K562 (cell line): ENCODE measurements around the gene BPIFB2. TPM values are rescaled to one million over a fixed set of nuclear protein-coding genes. Genes with fewer than 3 reads are reported as not detected.

Source experiments
- ATAC-seq: fragments of 200-7000 bp; cut with Tn5 transposase; 3 replicates; pipeline ENCODE4 v1.9.1; 2020; ENCODE audit warnings: moderate library complexity
- BruUV-seq: library from RNA; stranded (reverse); fragments of 400-500 nt; replicated peaks from 2 replicates; lab custom pipeline; 2021; lab: Mats Ljungman, UMichigan
- CTCF ChIA-PET: fragments of 300-600 bp; formaldehyde crosslinking; extraction: SDS; loops from one replicate; lab custom pipeline; 2021; ENCODE audit warnings: low intra/inter-chr PET ratio; lab: Yijun Ruan, JAX
- POLR2A ChIA-PET: fragments of 300-600, 350-650 bp; sonication (Branson Sonifier 250); formaldehyde crosslinking; extraction: SDS; loops from one replicate; lab custom pipeline; 2021; ENCODE audit warnings: antibody characterized with exemption, inconsistent platforms; lab: Yijun Ruan, JAX
- DNase-seq, 4 experiments: peaks; one replicate each; pipeline versions ENCODE4 v3.0.0 to v3.0.0-alpha.2; 2011 to 2018; ENCODE audit warnings: low spot score in 3 of 4, mixed read lengths in 3 of 4; ENCODE audit errors: extremely low read depth in 1 of 4
- FAIRE-seq: peaks from 2 replicates; lab custom pipeline; 2011; peaks lifted over from hg19 to GRCh38; lab: Jason Lieb, UNC
- H2AFZ ChIP-seq: 2 replicates; pipeline ENCODE4 v1.6.0; 2011; ENCODE audit warnings: low read depth, low read length, control low read depth, inconsistent platforms
- H3K27ac ChIP-seq: fragments of 200-600 bp; 3 replicates; pipeline ENCODE4 v1.8.0; 2011; ENCODE audit warnings: low read depth, mild to moderate bottlenecking, control low read depth, inconsistent platforms, low read length, moderate library complexity, mixed read lengths; ENCODE audit errors: extremely low read depth
- H3K27me3 ChIP-seq, 2 experiments: fragments of 300-600 bp in 1 of 2; 2 replicates in 1 of 2; 3 replicates in 1 of 2; pipeline versions ENCODE4 v1.6.0 to v1.8.0; 2011; ENCODE audit warnings: inconsistent platforms in 2 of 2, low read length in 2 of 2, mild to moderate bottlenecking in 1 of 2, mixed read lengths in 1 of 2, moderate library complexity in 1 of 2; ENCODE audit not compliant: control insufficient read depth in 2 of 2, insufficient read depth in 2 of 2
- H3K36me3 ChIP-seq: fragments of 300-600 bp; 3 replicates; pipeline ENCODE4 v1.8.0; 2011; ENCODE audit warnings: mild to moderate bottlenecking, low read length, inconsistent platforms; ENCODE audit not compliant: control insufficient read depth, insufficient read depth
- H3K4me1 ChIP-seq, 2 experiments: fragments of 200-600 bp in 1 of 2; replicated peaks in 1 of 2; 2 replicates in 1 of 2; 3 replicates in 1 of 2; pipeline versions ENCODE4 v1.5.1 to v1.8.0; 2011; ENCODE audit warnings: inconsistent platforms in 2 of 2, low read length in 2 of 2, mild to moderate bottlenecking in 1 of 2, mixed read lengths in 1 of 2, moderate library complexity in 1 of 2; ENCODE audit not compliant: control insufficient read depth in 2 of 2, insufficient read depth in 2 of 2
- H3K4me2 ChIP-seq: 2 replicates; pipeline ENCODE4 v1.6.1; 2011; ENCODE audit warnings: low read length, control low read depth, inconsistent platforms, mixed read lengths; ENCODE audit not compliant: insufficient read depth
- H3K4me3 ChIP-seq: fragments of 200-600 bp; sonication (generic), shearing (Covaris generic); 2 replicates; pipeline ENCODE4 v1.5.1; 2016; ENCODE audit warnings: control low read depth, inconsistent platforms
- H3K79me2 ChIP-seq: fragments of 200-600 bp; 3 replicates; pipeline ENCODE4 v1.8.0; 2011; ENCODE audit warnings: low read length, inconsistent platforms; ENCODE audit not compliant: control insufficient read depth, insufficient read depth
- H3K9ac ChIP-seq, 2 experiments: 2 replicates each; pipeline versions ENCODE4 v1.6.0 to v1.6.1; 2011; ENCODE audit warnings: low read depth in 2 of 2, low read length in 2 of 2, control low read depth in 1 of 2, inconsistent platforms in 1 of 2, mild to moderate bottlenecking in 1 of 2, mixed read lengths in 1 of 2; ENCODE audit not compliant: insufficient read depth in 1 of 2
- H3K9me1 ChIP-seq: one replicate; pipeline ENCODE4 v1.6.0; 2011; ENCODE audit warnings: inconsistent platforms, mild to moderate bottlenecking, low read length, moderate library complexity; ENCODE audit not compliant: control insufficient read depth, insufficient read depth
- H3K9me3 ChIP-seq: replicated peaks from 2 replicates; pipeline ENCODE4 v1.5.1; 2011; ENCODE audit warnings: low read depth, low read length, inconsistent platforms; ENCODE audit not compliant: control insufficient read depth, insufficient read depth
- H4K20me1 ChIP-seq: replicated peaks from 2 replicates; pipeline ENCODE4 v1.6.1; 2011; ENCODE audit warnings: low read length, inconsistent platforms, mixed read lengths; ENCODE audit not compliant: control insufficient read depth, insufficient read depth
- BDP1 ChIP-seq: IDR thresholded peaks from 3 replicates; pipeline ENCODE4 v1.6.1; 2011; ENCODE audit not compliant: insufficient read length, insufficient read depth
- CTBP1 ChIP-seq: fragments of 450-650 bp; IDR thresholded peaks from 2 replicates; pipeline ENCODE4 v1.6.1; 2016; ENCODE audit warnings: borderline replicate concordance
- HDGF ChIP-seq: fragments of 450-650 bp; IDR thresholded peaks from 2 replicates; pipeline ENCODE4 v1.6.1; 2016
- PHF20 ChIP-seq: fragments of 450-650 bp; IDR thresholded peaks from 2 replicates; pipeline ENCODE4 v1.6.1; 2018; ENCODE audit not compliant: partially characterized antibody
- THRAP3 ChIP-seq: fragments of 450-650 bp; IDR thresholded peaks from 2 replicates; pipeline ENCODE4 v1.6.1; 2016; ENCODE audit warnings: mild to moderate bottlenecking, inconsistent platforms, borderline replicate concordance
- ZBTB33 ChIP-seq: sonication (generic); formaldehyde crosslinking; IDR thresholded peaks from 2 replicates; pipeline ENCODE4 v1.8.1; 2023; ENCODE audit warnings: mild to moderate bottlenecking, missing genetic modification reagents
- ZNF165 ChIP-seq: fragments of 250-450 bp; sonication (Bioruptor Pico); IDR thresholded peaks from 2 replicates; pipeline ENCODE4 v1.4.0; 2020; ENCODE audit warnings: borderline replicate concordance
- ZNF280B ChIP-seq: fragments of 250-450 bp; sonication (Bioruptor Pico); IDR thresholded peaks from 2 replicates; pipeline ENCODE4 v1.5.1; 2021; ENCODE audit warnings: mild to moderate bottlenecking
- ZNF282 ChIP-seq: sonication (generic); formaldehyde crosslinking; IDR thresholded peaks from 2 replicates; pipeline ENCODE4 v1.8.1; 2023; ENCODE audit warnings: missing genetic modification reagents
- ZNF41 ChIP-seq: fragments of 250-450 bp; sonication (Bioruptor Pico); conservative IDR thresholded peaks from 2 replicates; pipeline ENCODE4 v1.4.0; 2020; ENCODE audit warnings: mild to moderate bottlenecking
- ZNF717 ChIP-seq: fragments of 250-450 bp; sonication (Bioruptor Pico); IDR thresholded peaks from 2 replicates; pipeline ENCODE4 v1.5.0; 2021
- WGBS: fragments of 100-300 bp; shearing (Covaris generic); methylation state at CpG from one replicate; pipeline ENCODE4 v1.1.6; 2016; ENCODE audit warnings: low coverage, mixed read lengths; ENCODE audit not compliant: insufficient coverage; ENCODE audit errors: missing lambda C conversion rate; 5-methylcytosine and 5-hydroxymethylcytosine counted together
- in situ Hi-C: fragments of 300-500 bp; cut with MboI; formaldehyde crosslinking; loops from 4 replicates; pipeline ENCODE4 v1.15.0; 2018; ENCODE audit warnings: inconsistent platforms, mixed read lengths
- intact Hi-C: fragments of 100-400 bp; cut with micrococcal nuclease; formaldehyde crosslinking; loops from 2 replicates; pipeline ENCODE4 v1.14.2; 2022
- polyA plus RNA-seq, 8 experiments: library from polyadenylated mRNA; depleted of rRNA in 4 of 8; stranded (reverse) in 5 of 8; unstranded in 3 of 8; fragments of >200 nt; fragmentation: Nextera tagmentation in 2 of 8; fragmentation: Illumina TruSeq in 1 of 8; extraction: Ambion mirVana in 2 of 8; extraction: Trizol in 1 of 8; gene quantifications; 2 replicates each; pipeline versions ENCODE4 v1.2.1 to v1.2.3, GENCODE V29; 2011 to 2014; ENCODE audit warnings: inconsistent platforms in 1 of 8, missing spikeins in 1 of 8
- total RNA-seq, 7 experiments: library from RNA; depleted of rRNA in 6 of 7; stranded (reverse); fragments of >200 nt in 6 of 7; fragmentation: Illumina TruSeq in 2 of 7; extraction: Trizol in 2 of 7; gene quantifications; 2 replicates each; pipeline versions ENCODE4 v1.2.1 to v1.2.3, GENCODE V29; 2011 to 2021; ENCODE audit warnings: low replicate concordance in 1 of 7
- TF ChIP-seq, protein P1 (sequence below), 2 experiments: IDR thresholded peaks; 2 replicates each; pipeline ENCODE4 v1.6.1; 2012; ENCODE audit warnings: improper control_type of control experiment in 2 of 2, low read depth in 2 of 2, low read length in 2 of 2, borderline replicate concordance in 1 of 2
- TF ChIP-seq, protein P2 (sequence below): fragments of 450-650 bp; conservative IDR thresholded peaks from 2 replicates; pipeline ENCODE4 v1.6.1; 2016; ENCODE audit warnings: missing genetic modification characterization, low read depth, mild to moderate bottlenecking, control low read depth, missing compliant biosample characterization

BPIFB2 gene
- total and polyA plus RNA-seq, 9 of the 15 experiments (the other 6 are each of a cell fraction or from before 2014, with no cell fraction given), result not detected

GRCh38 chr20:33022289-33022688, 14.8 kb downstream of the BPIFB2 start (continued):
- TF ChIP-seq, protein P1, sequence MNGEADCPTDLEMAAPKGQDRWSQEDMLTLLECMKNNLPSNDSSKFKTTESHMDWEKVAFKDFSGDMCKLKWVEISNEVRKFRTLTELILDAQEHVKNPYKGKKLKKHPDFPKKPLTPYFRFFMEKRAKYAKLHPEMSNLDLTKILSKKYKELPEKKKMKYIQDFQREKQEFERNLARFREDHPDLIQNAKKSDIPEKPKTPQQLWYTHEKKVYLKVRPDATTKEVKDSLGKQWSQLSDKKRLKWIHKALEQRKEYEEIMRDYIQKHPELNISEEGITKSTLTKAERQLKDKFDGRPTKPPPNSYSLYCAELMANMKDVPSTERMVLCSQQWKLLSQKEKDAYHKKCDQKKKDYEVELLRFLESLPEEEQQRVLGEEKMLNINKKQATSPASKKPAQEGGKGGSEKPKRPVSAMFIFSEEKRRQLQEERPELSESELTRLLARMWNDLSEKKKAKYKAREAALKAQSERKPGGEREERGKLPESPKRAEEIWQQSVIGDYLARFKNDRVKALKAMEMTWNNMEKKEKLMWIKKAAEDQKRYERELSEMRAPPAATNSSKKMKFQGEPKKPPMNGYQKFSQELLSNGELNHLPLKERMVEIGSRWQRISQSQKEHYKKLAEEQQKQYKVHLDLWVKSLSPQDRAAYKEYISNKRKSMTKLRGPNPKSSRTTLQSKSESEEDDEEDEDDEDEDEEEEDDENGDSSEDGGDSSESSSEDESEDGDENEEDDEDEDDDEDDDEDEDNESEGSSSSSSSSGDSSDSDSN (IDR thresholded peaks at IDR 0.05; ENCODE audit: borderline replicate concordance in 1 of 2, low read depth in 2 of 2, low read length in 2 of 2), result no peak
- TF ChIP-seq ZNF280B (CRISPR knock-in tag) (no peak), HDGF (no peak), PHF20 (no peak), ZNF717 (CRISPR knock-in tag) (no peak)
- TF ChIP-seq, all 486 proteins: peak for 0

DNA sequence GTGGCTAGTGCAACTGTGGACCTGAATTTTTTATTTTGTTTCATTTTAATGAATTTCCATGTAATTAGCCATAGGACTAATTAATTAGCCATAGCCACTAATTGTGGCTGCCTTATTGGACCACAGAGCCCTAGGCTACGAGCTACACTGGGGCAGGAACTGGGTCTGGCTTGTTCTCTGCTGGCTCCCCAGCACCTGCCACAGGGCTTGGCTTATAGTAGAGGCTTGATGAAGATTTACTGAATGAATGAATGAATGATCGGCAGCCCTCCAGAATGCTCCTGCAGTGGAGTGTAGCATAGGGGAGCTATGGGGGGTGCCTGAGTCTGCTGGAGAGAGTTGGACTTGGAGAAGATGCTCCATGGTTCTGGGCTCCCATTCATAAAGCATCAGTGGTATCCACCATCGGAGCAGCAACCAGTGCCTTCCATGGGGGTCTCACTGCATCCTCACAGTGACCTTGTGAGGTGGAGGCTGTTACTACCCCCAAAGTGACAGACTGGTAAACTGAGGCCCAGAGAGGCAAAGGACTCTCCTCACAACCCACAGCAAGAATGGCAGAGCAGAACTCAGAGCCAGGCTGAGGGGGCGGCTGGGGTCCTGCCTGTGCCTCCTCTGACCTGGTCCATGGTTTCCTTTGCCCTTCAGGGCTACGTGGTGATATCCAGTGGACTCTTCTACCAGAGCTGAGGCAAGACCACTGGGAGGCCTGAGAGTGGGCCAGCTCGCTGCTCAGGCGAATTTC, 15.4 kb downstream of the BPIFB2 start:
- ChIA-PET POLR2A (interaction anchor here (0.8 kb wide), 1 partner anchor 9 kb away, joined by 3 read pairs; the partner anchor contains the start of gene BPIFB6), CTCF (no interaction called here)
- no peak for ATAC-seq
- Histone ChIP-seq H3K9me1 (peaks cover 2% of the 10 kb centered on the region), H3K27me3 (peaks cover 2 to 26% of the 10 kb centered on the region in 2 experiments; a peak in 3 of 5 replicates), H3K4me1 (0 out of 5 replicates have a peak, but pooled peaks cover 0 to 3% of the 10 kb centered on the region in 2 experiments), H4K20me1 (no peaks in the 10 kb centered on the region; the same call in 1 of the 2 replicates), H3K27ac (no peak overlapping the region), H3K9ac (no peak overlapping the region), H2AFZ (no peak overlapping the region), H3K79me2 (no peaks in the 10 kb centered on the region), H3K4me2 (no peak overlapping the region), H3K9me3 (no peaks in the 10 kb centered on the region), H3K4me3 (no peak overlapping the region), H3K36me3 (no peaks in the 10 kb centered on the region)
- in situ Hi-C loops, result no loop called here
- intact Hi-C loops, result no loop called here
- DNase-seq, result no peak
- no TSS peak for BruUV-seq
- no peak for FAIRE-seq
- 5% methylated on average over 7 of the region's 7 CpGs for WGBS
- TF ChIP-seq ZNF282 (no peak), BDP1 (no peak), ZNF41 (CRISPR knock-in tag) (no peak), ZNF165 (CRISPR knock-in tag) (no peak), CTBP1 (no peak), THRAP3 (no peak), ZBTB33 (CRISPR knock-in tag) (no peak)
- TF ChIP-seq, protein P2, sequence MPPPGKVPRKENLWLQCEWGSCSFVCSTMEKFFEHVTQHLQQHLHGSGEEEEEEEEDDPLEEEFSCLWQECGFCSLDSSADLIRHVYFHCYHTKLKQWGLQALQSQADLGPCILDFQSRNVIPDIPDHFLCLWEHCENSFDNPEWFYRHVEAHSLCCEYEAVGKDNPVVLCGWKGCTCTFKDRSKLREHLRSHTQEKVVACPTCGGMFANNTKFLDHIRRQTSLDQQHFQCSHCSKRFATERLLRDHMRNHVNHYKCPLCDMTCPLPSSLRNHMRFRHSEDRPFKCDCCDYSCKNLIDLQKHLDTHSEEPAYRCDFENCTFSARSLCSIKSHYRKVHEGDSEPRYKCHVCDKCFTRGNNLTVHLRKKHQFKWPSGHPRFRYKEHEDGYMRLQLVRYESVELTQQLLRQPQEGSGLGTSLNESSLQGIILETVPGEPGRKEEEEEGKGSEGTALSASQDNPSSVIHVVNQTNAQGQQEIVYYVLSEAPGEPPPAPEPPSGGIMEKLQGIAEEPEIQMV (tag), result no peak
